Mucosa of rectum (tissue), 2 donors: ENCODE results near the gene NOL6.

ENCODE experiments used
- H3K27ac ChIP-seq, 2 donors: one replicate each; pipeline ENCODE4 v1.7.0; 2013; ENCODE audit warnings: inconsistent platforms in 2 of 2, low read depth in 2 of 2, low read length in 2 of 2
- H3K27me3 ChIP-seq, 2 donors: one replicate each; pipeline ENCODE4 v1.7.0; 2013; ENCODE audit warnings: low read length in 2 of 2; ENCODE audit not compliant: control insufficient read depth in 2 of 2, insufficient read depth in 2 of 2
- H3K36me3 ChIP-seq, 2 donors: one replicate each; pipeline ENCODE4 v1.7.0; 2013; ENCODE audit warnings: low read length in 2 of 2; ENCODE audit not compliant: control insufficient read depth in 2 of 2, insufficient read depth in 2 of 2
- H3K4me1 ChIP-seq, 2 donors: one replicate each; pipeline ENCODE4 v1.7.0; 2013; ENCODE audit warnings: low read length in 2 of 2, mild to moderate bottlenecking in 1 of 2; ENCODE audit not compliant: control insufficient read depth in 2 of 2, insufficient read depth in 2 of 2
- H3K4me3 ChIP-seq, 2 donors: one replicate each; pipeline ENCODE4 v1.7.0; 2013; ENCODE audit warnings: low read length in 2 of 2
- H3K9ac ChIP-seq, 2 donors: one replicate each; pipeline ENCODE4 v1.7.0; 2013; ENCODE audit warnings: low read length in 2 of 2, low read depth in 1 of 2, mild to moderate bottlenecking in 1 of 2
- H3K9me3 ChIP-seq, 2 donors: one replicate each; pipeline ENCODE4 v1.7.0; 2013; ENCODE audit warnings: low read length in 2 of 2; ENCODE audit not compliant: control insufficient read depth in 2 of 2
- donor health status: healthy.
- donor health status: Normal muscosa, but diverticular disease.

Gene NOL6

DNA sequence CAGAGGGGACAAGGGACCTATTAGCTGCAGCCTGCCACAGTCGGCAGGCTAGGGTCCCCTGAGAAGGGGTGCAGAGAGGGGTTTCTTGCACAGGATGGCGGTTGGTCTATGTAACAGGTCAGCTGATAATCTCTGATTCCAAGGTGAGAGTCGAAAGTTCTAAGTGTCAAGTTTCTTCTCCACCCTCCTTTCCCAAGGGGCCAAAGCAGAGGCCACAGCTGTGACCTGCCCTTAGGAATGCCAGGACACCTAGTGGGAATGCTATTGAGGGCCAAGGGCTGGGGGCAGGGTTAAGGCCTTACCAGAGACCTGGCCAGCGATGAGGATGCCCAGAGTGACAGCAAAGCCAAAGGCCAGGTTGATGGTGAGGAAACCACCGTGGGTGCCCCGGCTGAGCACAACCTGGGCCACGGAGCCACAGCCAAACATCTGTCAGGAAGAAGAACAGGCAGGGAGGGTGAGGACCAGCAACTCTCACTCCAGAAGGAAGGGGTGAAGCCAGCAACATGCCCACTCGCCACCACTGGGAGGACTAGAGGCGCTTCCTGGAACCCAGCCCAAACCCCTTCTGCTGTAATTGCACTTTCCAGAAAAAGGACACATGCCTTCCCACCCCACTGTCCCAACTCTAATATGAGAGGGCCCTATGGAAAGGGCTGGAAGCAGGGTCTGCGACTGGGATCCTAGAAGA lies 30.1 kb downstream of the NOL6 start:
- H3K36me3 ChIP-seq: peaks cover 0 to 3% of the 10 kb centered on the region in 2 donors
- no peak overlapping the region for H3K27ac ChIP-seq
- no peak overlapping the region for H3K9ac ChIP-seq
- H3K4me1 ChIP-seq: peaks cover 18 to 19% of the 10 kb centered on the region in 2 donors
- no peak overlapping the region for H3K4me3 ChIP-seq
- peaks cover 0 to under 1% of the 10 kb centered on the region in 2 donors for H3K27me3 ChIP-seq
- no peaks in the 10 kb centered on the region for H3K9me3 ChIP-seq

DNA sequence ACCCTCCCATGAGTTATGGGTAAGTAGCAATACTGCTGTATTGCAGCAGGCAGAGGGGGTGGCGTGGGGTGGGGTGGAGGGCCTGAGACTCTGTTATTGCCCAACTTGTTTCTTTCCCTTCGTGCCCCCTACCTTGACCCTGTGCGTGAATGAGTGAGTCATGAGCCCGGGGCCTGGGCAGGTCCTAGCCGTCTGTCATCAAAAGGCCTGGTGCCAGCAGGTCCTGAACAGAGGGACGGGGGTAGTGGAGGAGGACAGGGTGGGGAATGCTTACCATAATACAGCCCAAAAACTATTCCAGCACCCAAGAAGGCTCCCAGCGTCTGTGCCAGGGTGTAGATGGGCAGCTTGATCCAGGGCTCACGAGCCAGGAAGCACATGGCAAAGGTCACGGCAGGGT lies 30.7 kb downstream of the NOL6 start:
- Histone ChIP-seq H3K4me1 (peaks cover 18 to 19% of the 10 kb centered on the region in 2 donors), H3K36me3 (peaks cover 0 to 3% of the 10 kb centered on the region in 2 donors), H3K27me3 (no peaks in the 10 kb centered on the region), H3K27ac (no peak overlapping the region), H3K9ac (no peak overlapping the region), H3K4me3 (no peak overlapping the region), H3K9me3 (no peaks in the 10 kb centered on the region)

- peaks cover 0 to 3% of the 10 kb centered on the region in 2 donors for H3K36me3 ChIP-seq
- H3K9ac ChIP-seq: no peak overlapping the region
- no peak overlapping the region for H3K27ac ChIP-seq
- H3K4me1 ChIP-seq: peaks cover 14 to 16% of the 10 kb centered on the region in 2 donors
- no peak overlapping the region for H3K4me3 ChIP-seq
- no peaks in the 10 kb centered on the region for H3K27me3 ChIP-seq
- H3K9me3 ChIP-seq: no peaks in the 10 kb centered on the region
These were observed 31.6 kb downstream of the NOL6 start for GRCh38 chr9:33442125-33442524.

DNA sequence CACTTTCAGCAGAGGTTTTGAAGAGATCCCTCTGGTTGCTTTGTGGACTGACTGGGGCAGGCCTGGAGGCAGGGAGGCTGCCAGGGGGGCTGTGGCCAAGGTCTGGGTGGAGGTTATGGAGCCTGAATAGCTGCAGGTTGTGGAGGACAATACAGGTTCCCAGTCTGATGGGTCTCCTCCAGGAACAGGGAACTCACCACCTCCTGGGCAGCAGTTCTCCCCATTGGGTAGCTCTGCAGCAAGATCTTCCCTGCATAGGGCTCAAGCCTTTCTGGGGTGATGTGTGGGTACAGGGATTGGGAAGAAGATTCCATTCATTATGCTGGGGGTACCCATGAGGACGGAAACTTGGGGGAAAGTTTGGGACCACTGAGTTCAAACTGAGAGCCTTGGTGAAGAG lies 33.1 kb downstream of the NOL6 start:
- Histone ChIP-seq H3K4me1 (peaks cover under 1 to 9% of the 10 kb centered on the region in 2 donors), H3K27ac (no peak overlapping the region), H3K36me3 (peaks cover 0 to 3% of the 10 kb centered on the region in 2 donors), H3K9me3 (no peaks in the 10 kb centered on the region), H3K27me3 (no peaks in the 10 kb centered on the region), H3K9ac (no peak overlapping the region), H3K4me3 (no peak overlapping the region)

DNA sequence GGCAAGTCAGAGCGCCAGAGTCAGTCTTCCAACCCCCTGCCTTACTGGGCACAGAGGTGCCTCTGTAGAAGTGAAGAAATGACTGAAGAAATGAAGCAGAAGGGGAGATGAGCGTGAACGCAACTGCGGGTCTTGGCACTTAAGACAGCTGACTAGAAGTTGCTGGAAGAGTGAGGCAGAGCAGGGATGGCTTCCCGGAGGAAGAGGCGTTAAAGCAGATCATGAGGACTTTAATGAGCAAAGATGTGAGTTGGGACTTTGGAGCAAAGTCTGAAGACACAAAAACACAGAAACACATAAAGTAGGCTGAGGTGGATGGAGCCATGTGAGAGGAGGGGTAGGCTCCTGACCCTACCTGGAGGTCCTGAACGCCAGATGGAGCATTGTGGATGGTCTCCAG lies 33.5 kb downstream of the NOL6 start:
- Histone ChIP-seq H3K27me3 (no peaks in the 10 kb centered on the region), H3K9me3 (no peaks in the 10 kb centered on the region), H3K36me3 (peaks cover 0 to 3% of the 10 kb centered on the region in 2 donors), H3K4me3 (no peak overlapping the region), H3K4me1 (peaks cover 0 to 7% of the 10 kb centered on the region in 2 donors), H3K9ac (no peak overlapping the region), H3K27ac (no peak overlapping the region)

DNA sequence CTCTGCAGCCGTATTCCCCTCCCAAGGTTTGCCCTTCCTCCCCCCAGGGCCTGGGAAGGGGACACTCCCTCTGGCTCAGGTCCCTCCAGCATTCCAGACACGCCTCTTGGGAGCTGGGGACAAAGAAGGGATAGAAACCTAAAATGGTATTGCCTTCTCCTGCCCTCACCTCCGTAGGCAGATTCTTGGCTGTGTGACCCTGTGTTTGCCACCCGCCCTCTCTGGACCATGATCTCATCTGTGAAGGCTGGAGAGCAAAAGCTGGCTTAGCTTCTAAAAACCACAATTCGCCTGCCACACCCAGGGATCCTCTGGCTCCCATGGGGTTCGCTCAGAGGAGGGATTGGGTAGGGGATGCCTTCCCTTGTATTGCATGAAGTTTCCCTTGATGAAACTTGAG lies 34.0 kb downstream of the NOL6 start:
- Histone ChIP-seq H3K9me3 (no peaks in the 10 kb centered on the region), H3K9ac (no peak overlapping the region), H3K4me3 (no peak overlapping the region), H3K27me3 (no peaks in the 10 kb centered on the region), H3K36me3 (peaks cover 0 to 3% of the 10 kb centered on the region in 2 donors), H3K27ac (no peak overlapping the region), H3K4me1 (peaks cover 0 to 4% of the 10 kb centered on the region in 2 donors)

GRCh38 chr9:33438926-33439680 lies 34.6 kb downstream of the NOL6 start:
- Histone ChIP-seq H3K4me3 (no peak overlapping the region), H3K27me3 (no peaks in the 10 kb centered on the region), H3K9ac (no peak overlapping the region), H3K27ac (no peak overlapping the region), H3K9me3 (no peaks in the 10 kb centered on the region), H3K4me1 (peaks cover 0 to 4% of the 10 kb centered on the region in 2 donors), H3K36me3 (peaks cover 0 to 3% of the 10 kb centered on the region in 2 donors)

DNA sequence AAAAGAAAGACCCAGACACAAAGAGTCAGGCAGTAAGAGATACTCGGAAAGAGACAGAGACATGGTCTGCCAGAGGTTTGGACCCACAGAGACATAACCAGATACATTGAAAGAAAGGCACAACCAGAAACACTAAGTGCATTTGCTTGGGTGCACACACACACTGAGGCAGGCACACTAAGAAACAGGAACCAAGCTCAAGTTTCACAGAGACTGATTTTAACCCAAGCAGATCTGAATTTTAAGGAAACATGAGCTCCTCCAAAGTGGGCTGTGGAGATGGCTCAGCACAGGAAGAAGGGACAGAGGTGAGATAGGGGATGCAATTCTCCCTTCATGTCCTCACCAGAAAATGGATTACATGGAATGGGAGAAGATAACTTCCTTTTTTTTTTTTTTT lies 35.8 kb downstream of the NOL6 start:
- H3K36me3 ChIP-seq: peaks cover 0 to 3% of the 10 kb centered on the region in 2 donors
- H3K4me1 ChIP-seq: peaks cover 0 to 4% of the 10 kb centered on the region in 2 donors
- no peak overlapping the region for H3K9ac ChIP-seq
- H3K4me3 ChIP-seq: no peak overlapping the region
- H3K27ac ChIP-seq: no peak overlapping the region
- H3K9me3 ChIP-seq: no peaks in the 10 kb centered on the region
- no peaks in the 10 kb centered on the region for H3K27me3 ChIP-seq

DNA sequence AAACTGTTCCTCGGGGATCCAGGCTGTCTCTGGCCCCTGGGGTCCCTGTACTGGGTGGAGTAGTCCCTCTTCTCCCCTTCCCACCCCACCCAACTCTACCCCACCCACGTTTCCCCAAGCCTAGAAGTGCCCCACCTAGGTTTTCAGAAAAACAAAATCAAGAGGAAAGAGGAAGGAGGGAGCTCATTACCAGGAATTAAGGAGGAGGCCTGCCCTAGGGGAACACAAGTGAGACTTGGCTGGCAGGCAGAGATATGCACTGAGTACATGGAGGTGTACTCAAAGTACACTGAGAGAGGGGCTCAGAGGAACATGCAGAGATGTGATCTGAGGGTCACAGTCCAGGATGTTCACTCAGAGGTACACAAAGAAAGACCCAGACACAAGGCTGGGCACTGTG lies 36.5 kb downstream of the NOL6 start:
- Histone ChIP-seq H3K9ac (no peak overlapping the region), H3K4me1 (peaks cover 0 to 4% of the 10 kb centered on the region in 2 donors), H3K9me3 (no peaks in the 10 kb centered on the region), H3K4me3 (no peak overlapping the region), H3K27ac (no peak overlapping the region), H3K36me3 (no peaks in the 10 kb centered on the region), H3K27me3 (no peaks in the 10 kb centered on the region)

- H3K9ac ChIP-seq: no peak overlapping the region
- H3K9me3 ChIP-seq: no peaks in the 10 kb centered on the region
- H3K4me3 ChIP-seq: no peak overlapping the region
- H3K27ac ChIP-seq: no peak overlapping the region
- no peaks in the 10 kb centered on the region for H3K36me3 ChIP-seq
- peaks cover 0 to 4% of the 10 kb centered on the region in 2 donors for H3K4me1 ChIP-seq
- no peaks in the 10 kb centered on the region for H3K27me3 ChIP-seq
These were observed 37.3 kb downstream of the NOL6 start for GRCh38 chr9:33436445-33436844.
